NCI-H1930 (cell line): ENCODE data around the gene ADGRD1.
"Not testable (repeated sequence)": the region's sequence is repeated elsewhere in the genome, so short reads cannot be mapped to it uniquely, and the experiment has no call there.

ENCODE experiments used
- DNase-seq, 2 experiments: peaks; one replicate each; lab custom pipeline; 2025; lab: John Stamatoyannopoulos, UW

ADGRD1 gene

DNA sequence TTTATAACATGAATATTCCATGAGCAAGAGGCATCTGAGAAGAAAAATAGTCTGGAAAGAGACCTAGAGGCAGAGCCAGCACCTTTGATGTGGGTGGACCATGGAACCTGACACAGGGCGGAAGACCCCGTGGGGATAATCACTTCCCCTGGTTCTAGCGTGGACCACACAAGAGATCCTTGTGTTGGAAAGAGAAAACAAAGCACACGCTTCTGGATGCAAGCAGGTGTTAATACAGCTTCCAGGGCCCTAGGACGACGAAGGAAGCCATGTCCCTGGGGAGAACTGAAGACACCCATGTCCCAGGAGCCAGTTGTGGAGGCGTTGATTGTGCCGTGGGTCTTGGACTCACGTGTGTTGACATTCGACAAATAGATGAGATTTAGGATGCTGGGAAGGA is 102.9 kb downstream of the ADGRD1 start:
- DNase-seq: no peak

DNA sequence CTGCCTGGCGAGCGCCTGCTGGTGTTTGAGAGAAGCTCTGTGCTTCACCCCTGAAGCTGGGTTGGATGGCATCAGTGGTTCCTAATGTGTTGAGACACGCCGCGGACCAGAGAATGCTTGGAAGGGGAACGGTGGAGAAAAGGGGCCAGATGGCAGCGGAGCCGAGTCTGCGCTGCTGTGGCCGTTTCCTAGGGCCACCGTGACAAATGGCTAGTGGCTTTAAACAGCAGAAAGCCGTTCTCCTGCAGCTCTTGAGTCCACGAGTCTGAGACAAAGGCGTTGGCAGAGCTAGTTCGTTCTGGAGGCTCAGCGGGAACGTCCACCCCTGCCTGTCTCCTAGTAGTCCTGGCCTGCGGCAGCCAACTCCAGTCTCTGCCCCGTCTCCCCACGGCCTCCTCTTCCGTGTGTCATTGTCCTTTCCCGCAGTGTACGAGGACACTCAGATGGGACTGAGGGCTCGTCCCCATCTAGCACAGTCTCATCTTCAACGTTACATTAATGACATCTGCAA is 103.6 kb downstream of the ADGRD1 start:
- no peak for DNase-seq

DNA sequence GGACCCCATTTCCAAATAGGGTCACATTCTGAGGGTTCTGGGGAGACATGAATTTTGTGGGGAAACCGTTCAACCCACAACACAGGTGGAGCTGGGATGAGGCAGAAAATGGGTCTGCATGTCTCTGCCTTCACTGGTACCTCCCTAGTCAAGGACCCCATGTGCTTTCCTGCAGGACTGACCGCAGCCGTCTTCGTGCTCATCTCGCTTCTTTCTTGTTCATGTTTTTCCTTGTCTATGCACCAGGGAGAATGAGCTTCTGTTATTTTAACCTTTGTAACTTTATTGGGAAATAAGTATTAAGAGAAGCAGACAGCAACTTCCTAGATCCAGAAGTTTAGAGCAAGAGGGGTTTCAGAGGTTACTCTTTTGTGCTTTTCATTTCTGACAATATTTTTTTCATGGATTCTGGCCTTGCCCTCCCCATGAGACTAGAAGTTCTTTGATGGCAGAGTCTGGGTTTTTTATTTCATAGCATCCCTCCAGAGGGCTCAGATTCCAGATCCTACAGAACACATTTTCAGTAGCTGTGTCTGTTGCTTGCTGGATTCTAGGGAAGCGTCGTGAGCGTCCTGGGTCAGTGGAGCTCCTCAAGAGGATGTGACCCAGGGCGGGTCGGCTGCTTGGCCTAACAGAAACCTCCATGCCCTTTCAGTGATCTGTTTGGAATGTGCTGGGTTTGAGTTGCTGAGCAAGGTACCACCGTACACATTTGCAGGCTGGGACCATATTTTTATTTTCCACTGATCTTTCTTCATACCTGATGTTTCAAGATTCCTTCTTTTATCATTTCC is 104.2 kb downstream of the ADGRD1 start:
- DNase-seq: no peak

DNA sequence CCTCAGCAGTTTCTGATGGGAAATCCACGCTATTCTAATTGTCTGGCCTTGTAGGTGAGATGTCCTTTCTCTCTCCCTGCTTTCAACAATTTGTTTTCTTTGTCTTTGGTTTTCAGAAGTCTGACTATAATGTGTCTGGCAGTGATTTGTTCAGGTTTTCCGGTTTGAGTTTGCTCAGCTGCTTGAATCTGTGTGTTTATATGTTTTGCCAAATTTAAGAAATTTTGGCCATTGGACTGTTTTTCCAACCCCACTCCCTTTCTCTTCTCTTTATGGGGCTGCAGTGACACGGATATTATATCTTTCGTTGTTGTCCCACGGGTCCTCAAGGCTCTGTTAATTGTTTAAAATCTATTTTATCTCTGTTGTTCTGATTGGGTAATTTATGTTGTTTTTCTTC is 105.0 kb downstream of the ADGRD1 start:
- no peak for DNase-seq

DNA sequence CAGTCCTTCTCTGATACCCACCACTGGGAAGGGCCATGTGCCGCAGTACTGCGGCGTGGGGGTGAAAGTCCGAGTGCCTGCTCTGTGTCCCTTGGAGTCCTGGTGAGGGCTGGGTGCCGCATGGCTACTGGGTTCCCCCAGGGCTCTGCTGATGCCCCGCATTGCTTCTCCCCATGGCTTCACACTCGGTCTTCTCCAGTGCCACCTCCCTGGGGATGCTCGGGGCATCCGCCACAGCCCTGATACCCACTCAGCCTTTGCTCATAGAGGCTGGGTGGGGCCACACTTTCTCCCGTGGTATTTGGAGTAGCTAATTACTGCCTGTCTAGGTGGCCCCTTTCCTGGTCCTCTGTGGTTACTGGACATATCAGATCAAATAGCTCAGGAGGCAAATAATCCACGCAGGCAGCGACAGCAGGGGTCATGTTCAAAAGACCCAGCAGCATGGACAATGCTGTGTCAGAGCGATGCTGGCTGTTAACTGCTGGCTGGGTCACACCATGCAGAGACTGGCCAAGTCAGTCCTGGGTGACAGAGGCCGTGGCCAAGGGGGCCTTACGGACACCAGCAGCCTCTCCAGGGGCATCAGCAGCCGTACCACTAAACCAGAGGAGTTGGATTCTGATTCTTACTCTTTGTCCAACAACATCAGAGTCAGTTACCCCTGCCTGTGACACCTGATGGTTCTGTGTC is 106.5 kb downstream of the ADGRD1 start:
- DNase-seq: no peak

DNA sequence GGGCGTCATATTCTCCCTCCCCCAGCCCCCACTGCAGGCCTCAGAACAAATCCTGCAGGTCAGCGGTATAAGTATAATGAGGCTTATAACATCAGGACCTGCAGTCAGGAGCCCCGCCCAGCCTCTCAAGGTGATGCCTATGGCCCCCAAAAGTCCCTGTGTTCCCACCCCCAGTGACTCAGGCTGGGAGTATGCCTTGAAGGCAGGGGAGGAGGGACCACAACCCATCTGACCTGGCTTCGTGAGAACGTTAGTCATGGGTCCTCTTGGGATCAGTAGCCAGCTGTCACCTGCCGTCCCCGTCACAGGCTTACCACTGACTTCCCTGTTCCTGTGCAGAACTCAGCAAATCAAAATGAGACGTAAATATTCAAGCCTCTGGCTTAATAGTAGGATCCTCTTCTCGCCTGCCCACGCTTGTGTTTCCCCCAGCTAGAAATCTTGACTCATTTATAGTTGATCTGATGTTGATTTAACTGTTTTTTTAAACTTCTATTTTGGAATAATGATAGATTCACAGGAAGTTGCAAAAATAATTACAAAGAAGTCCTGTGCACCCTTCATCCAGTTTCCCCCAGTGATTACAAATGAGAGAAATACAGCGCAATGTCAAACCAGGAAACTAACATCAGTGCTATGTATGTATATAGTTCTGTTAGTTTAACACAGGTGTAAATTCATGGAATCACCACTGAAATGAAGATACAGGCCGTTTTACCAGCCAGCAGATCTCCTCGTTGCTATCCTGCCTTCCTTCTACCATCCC is 107.5 kb downstream of the ADGRD1 start:
- DNase-seq: no peak

DNA sequence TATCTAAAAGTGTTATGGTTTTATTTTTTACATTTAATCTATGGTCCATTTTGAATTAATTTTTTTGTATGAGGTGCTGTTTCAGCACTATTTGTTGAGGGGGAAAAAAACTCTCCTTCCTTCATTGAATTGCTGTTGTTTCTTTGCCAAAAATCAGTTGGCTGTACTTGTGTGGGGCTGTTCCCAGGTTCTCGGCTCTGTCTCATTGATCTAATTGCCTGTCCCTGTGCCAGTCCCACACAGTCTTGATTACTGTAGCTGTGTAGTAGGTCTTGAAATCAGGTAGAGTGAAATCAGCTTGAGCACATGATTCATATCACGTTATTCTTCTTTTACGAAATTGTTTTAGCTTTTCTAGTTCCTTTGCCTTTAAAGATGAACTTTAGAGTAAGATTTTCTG is 109.7 kb downstream of the ADGRD1 start:
- DNase-seq: no peak

DNA sequence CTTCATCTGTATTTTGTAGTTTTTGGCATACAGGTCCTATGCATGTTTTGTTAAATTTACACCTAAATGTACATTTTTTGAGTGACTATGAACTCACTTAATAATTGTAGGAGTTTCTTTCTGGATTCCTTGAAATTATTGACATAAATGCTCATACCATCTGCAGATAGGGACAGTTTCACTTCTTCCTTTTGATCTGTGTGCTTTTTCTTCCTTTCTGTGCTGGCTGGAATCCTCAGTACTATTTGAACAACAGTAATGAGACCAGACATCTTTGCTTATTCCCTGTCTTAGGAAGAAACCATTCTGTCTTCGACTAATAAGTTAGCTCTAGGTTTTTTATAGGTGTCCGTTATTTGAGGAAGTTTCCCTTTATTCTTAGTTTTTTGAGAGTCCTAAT is 110.3 kb downstream of the ADGRD1 start:
- DNase-seq: no peak

DNA sequence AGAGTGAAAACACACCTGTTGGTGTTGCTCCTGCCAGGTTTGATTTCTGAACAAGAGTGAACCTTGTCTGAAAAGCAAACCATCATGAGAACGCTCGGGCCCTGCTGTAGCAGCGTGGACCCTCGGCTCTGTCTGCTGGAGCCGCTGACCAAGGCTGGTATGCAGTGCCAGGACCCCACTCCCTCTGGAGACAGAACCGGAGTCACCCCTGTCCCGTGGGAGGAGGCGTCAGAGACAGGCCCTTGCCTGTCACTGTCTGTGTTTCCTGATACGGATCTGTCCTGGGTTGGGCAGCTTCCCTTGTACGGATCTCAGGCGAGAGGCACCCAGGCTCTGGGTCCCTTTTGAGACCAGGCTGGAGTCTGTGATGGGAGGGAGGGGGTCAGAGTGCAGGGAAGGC is 111.6 kb downstream of the ADGRD1 start:
- DNase-seq: no peak

DNA sequence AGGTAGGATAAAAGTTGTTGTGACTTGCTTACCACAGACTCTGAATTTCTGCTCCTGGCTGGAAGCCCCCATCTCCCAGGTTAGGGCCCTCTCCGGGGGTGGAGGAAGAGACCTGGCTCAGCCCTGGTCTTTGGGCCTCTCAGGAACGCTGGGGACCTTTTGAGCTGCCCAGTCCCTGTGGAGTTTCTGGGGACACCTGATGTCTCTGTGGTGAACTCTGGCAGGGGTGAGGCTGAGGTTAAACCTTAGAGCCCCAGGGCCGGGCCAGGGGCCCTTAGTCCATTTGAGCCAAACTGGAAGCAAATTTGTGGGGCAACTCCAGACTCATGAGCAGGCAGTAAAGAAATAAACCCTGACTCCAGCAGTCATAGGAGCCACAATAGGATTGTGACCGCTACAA is 112.1 kb downstream of the ADGRD1 start:
- DNase-seq: no peak

DNA sequence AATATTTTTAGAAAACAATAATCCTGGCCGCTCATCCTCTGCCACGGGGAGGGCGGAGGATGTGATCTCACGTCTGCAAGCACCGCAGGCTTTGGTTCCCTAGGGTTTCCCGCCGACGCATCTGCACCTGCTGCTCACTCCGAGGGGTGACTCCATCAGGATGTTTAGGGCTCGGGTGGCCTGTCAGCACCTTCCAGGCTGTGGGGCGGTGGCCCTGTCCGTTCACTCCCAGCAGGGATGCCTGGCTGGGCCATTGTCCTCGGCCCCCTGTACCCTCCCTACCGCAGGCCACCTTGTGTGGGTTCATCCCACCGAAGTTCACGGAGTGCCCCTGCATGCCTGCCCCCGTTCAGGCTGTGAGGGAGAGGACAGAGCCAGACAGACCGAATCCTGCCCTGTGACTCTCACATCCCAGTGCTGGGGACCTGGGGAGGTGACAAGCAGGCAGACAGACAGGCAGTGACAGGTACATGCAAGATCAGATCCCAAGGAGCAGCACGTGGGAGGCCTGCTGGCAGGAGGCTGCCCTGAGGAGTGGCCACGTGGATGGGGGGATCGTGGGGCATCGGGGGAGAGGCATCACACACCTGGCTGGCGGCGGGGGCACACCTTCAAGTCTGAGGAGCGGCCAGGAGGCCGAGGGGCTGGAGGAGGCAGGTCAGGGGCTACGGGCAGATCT is 112.6 kb downstream of the ADGRD1 start:
- DNase-seq: no peak

DNA sequence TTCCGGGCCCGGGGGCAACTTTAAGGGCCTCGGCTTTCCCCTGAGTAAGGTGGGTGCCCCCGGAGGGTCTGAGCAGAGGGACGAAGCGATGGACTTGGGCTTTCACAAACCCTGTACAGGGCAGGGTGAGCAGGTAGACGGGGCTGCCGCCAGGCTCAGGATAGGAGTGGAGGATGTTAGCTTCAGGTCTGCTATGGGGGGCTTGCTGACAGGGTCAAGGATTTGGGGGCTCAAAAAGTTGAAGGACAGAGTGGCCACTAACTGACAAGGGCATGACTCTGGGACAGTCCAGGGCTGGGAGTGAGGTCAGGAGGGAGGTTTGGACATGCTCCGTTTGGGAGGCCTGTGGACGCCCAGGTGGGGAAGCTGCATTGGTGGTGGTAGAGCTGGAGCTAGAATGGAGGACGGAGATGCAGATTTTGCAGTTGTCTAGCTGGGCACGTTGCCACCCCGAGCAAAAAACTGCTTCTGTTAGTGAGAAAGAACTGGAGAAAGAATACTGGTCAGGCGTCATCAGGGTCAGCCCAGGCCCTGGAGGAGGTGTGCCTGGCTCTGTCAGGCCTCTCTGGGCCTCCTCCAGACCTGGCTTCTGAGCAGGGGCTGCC is 113.3 kb downstream of the ADGRD1 start:
- no peak for DNase-seq

DNA sequence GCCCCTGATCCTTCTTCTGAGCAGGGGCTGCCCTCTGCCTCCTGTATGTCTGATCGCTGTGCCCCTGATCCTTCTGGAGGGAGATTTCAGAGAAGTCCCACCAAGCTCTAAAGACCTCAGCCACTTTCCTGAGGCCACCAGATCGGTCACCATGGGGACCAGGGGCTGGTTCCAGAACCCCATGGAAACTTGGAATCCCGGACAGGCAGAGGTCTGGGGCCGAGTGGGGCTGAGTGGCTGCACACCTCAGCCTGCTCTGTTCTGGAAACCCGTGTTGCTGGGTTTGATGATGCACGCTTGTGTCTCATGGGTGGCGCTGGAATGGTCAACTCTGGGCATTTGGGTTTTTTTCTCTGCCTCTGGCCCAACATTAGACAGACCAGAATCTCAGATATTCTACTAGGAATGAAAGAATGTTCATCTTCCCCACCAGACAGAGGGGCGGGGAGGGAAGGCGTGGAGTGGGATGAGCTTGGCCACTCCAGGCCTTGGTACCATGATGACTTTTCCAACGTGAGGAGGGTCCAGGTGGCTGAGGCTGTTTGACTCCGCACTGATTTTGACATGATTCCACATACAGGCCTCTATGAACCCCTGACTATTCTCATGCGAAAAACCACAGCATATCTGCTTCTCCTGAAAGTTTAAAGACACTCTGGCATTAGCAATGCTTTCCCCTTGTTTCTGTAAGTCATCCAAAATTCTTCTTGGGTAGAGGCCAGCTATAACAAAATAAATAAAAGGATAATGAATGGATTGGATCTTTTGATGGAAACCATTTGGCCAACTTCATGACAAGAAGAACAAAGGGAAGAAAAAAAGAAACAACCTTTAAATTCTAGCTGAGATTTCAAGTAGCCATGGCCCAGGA is 114.5 kb downstream of the ADGRD1 start:
- DNase-seq: no peak

DNA sequence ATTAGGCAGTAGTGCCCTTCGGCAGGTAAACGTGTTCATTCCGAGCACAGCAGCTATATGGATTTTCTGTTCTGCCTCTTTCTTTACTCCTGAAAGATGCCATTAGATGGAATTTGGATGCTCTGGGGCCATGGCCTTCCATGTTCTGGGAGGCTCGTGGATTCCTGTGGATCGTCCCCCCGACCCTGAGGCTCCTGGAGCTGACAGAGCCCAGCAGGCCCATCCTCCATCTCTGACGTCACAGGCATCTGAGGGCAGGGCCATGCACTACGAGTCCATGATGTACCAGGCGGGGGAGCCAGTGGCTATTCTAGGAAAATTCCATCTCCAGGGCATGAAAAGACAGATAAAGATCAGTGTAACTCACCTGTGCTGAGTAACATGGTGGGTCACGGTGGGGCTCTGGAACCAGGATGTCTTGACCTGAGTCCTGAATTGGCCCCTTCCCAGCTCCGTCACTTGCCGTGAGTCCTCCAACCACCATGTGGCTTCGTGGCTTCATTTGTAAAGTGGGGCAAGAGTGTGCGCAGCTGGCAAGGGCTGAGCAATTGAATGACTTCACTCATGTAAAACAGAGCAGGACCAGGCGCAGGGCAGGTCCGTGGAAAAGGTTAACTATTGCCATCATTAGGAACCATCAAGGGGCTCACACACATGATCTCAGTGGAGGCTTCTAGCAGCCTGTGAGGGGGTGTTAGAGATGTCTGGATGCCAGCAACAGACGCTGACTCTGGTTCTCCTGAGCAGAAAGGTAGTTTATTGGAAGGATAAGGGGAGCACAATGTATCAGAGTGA is 115.4 kb downstream of the ADGRD1 start:
- not testable (repeated sequence) for DNase-seq

DNA sequence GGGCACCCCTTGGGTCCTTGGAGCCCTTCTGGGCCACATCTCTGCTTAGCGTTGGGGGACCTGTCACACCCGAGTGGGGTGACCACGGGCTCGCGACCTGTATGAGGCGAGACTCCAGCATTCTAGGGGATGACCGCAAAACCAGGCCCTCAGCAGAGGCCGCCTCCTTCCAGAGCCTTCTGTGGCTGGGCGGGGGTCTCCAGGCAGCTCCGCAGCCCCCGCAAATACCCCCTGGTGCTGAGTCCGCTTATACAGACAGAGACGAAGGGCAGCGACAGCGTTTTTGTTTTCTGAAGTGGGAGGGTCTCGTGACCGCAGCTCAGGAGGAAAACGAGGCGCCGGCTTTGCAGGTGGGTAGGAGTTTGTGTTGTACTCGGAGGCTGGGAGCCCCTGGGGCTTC is 116.4 kb downstream of the ADGRD1 start:
- not testable (repeated sequence) for DNase-seq

DNA sequence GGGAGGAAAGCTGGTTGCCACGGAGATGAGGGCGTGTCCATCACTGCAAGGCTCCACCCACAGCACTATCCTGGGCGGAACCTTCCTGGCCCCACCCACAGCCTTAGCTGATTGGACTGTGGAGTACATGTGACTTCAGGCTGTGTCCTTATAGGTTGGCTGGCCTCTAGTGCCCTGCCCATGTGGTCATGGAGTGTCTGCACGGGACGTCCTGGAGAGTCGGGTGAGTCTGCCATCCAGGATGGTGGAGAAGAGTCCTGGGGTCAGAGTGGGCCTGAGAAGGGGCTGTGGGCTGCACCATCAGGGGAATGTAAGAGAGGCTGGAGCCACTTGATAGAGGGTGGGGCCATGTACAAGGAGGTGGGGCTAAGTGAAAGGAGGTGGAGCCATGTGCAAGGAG is 117.0 kb downstream of the ADGRD1 start:
- not testable (repeated sequence) for DNase-seq

DNA sequence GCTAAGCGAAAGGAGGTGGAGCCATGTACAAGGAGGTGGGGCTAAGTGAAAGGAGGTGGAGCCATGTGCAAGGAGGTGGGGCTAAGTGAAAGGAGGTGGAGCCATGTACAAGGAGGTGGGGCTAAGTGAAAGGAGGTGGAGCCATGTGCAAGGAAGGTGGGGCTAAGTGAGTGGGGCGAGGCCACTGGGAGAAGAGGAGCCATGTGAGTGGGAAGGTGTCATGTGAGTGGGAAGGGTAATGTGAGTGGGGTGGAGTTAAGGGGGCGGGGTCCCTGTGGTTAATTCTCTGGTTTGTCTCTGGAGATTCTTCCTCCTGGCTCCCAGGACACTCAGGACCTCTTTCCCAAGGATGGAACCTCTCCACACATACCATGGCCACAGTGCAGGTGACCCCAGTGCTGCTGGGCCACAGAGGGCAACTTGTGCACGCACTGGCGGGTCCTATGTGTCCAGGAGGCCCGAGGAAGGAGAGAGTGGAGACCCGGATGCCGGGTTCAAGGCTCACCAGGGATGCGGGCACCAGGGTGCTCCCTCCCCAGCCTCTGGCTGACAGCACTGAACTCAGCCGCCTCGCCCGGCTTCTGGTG is 117.6 kb downstream of the ADGRD1 start:
- not testable (repeated sequence) for DNase-seq

DNA sequence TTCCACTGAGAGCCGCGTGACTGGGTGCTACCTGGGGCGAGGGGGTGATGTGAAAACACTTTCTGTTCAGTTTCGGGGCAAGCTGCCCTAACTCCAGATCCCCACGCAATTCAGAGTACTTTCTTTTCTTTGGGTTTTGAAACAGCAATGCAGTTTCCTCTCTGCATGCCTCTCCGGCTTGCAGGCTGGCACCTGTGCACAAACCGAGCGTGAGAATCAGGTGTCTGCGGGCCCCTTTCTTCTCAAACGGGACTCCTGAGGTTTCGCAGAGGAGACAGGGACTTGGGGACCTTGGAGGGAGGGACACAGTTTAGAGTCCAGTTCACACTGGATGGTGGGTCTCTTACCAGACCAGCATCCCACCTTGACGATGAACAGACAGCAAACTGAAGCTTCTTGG is 118.2 kb downstream of the ADGRD1 start:
- not testable (repeated sequence) for DNase-seq

DNA sequence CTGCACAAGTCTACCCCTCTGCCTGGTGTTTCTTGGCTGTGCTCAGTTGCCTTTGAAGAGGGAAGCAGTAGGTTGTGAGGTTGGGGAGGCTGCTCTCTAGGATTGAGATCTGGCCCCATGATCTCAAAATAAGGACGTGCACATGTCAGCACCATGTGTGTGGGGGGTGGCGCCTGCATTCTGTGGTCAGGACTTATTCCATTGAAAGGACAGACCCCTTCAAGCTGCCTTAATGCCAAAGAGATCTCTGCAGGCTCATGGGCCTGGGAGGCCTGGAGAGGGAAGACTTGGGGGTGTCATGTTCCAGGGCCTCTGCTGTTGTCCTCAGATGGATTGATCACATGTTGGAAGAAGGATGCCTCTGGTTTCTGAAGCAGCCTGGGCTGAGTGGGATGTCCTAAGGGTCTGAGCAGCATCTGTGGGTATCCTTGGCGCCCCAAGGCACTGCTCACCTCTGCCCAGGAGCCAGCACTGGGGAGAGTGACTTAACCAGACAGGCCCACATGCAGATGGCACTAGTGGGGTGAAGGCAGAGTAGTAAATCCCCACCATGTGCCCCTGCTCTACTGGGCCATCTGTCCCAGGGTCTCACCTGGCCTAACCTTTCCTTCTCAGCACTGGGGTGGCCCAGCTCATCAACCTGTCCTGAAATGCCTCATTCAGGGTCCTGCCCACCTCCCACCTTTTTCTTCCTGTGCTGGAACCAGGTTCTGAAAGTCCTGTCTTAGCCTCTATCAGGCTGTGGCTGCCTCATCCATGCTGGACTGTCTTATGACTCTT is 118.9 kb downstream of the ADGRD1 start:
- DNase-seq: no peak
